ENCODE data around the gene WNT11. TPM values are rescaled to one million over a fixed set of nuclear protein-coding genes. Genes with fewer than 3 reads are reported as not detected.

WNT11 gene
- total RNA-seq, 1 experiment from 2014 or later = not detected

- no peaks in the 10 kb centered on the region for H3K9me3 Mint-ChIP-seq (ENCODE audit: unreplicated experiment)
- peaks cover 17% of the 10 kb centered on the region for H3K4me1 Mint-ChIP-seq (ENCODE audit: insufficient read depth, unreplicated experiment)
Measured at GRCh38 chr11:76251226-76251575, 44.9 kb upstream of the WNT11 start.

GRCh38 chr11:76250520-76251225 lies 44.4 kb upstream of the WNT11 start:
- CTCF ChIA-PET = interaction anchor here (1.1 to 1.7 kb wide), 2 partner anchors 19 to 42 kb away, joined by 3 to 6 read pairs; no protein-coding TSS in a partner anchor
- Mint-ChIP-seq H3K9me3 (ENCODE audit: unreplicated experiment) (no peaks in the 10 kb centered on the region), H3K27me3 (ENCODE audit: insufficient read depth, unreplicated experiment) (no peaks in the 10 kb centered on the region), H3K36me3 (ENCODE audit: insufficient read depth, unreplicated experiment) (no peaks in the 10 kb centered on the region), H3K27ac (ENCODE audit: low read depth, unreplicated experiment) (peak overlapping the region; percentile 44), H3K4me3 (ENCODE audit: unreplicated experiment) (no peak overlapping the region), H3K4me1 (ENCODE audit: insufficient read depth, unreplicated experiment) (peaks cover 17% of the 10 kb centered on the region)
- POLR2A ChIA-PET = interaction anchor here (0.6 to 2.3 kb wide), 3 partner anchors 15 to 387 kb away, joined by 3 to 6 read pairs (median 5); no protein-coding TSS in a partner anchor
- intact Hi-C loops (cut with micrococcal nuclease) = no loop called here
- no TSS peak for BruUV-seq (replicated peaks)
- no peak for DNase-seq (ENCODE audit: unreplicated experiment)
- no peak for TF ChIP-seq CTCF (IDR thresholded peaks at IDR 0.05; ENCODE audit: unreplicated experiment)

More at GRCh38 chr11:76251226-76251575, 44.9 kb upstream of the WNT11 start:
- intact Hi-C loops (cut with micrococcal nuclease) = no loop called here
- CTCF ChIA-PET = interaction anchor here (0.7 to 1.7 kb wide), 2 partner anchors 43 to 1637 kb away, joined by 4 to 6 read pairs; no protein-coding TSS in a partner anchor
- Mint-ChIP-seq H3K36me3 (ENCODE audit: insufficient read depth, unreplicated experiment) (no peaks in the 10 kb centered on the region), H3K4me3 (ENCODE audit: unreplicated experiment) (no peak overlapping the region), H3K27me3 (ENCODE audit: insufficient read depth, unreplicated experiment) (no peaks in the 10 kb centered on the region), H3K27ac (ENCODE audit: low read depth, unreplicated experiment) (peak overlapping the region; percentile 44)
- BruUV-seq (replicated peaks) = no TSS peak
- no peak for TF ChIP-seq CTCF (IDR thresholded peaks at IDR 0.05; ENCODE audit: unreplicated experiment)
- peak; percentile 30 for DNase-seq (ENCODE audit: unreplicated experiment)
- POLR2A ChIA-PET = interaction anchor here (0.5 to 2.3 kb wide), 5 partner anchors 14 to 386 kb away, joined by 3 to 6 read pairs (median 3); no protein-coding TSS in a partner anchor

- Mint-ChIP-seq H3K4me1 (ENCODE audit: insufficient read depth, unreplicated experiment) (peaks cover 17% of the 10 kb centered on the region), H3K27me3 (ENCODE audit: insufficient read depth, unreplicated experiment) (no peaks in the 10 kb centered on the region), H3K4me3 (ENCODE audit: unreplicated experiment) (no peak overlapping the region), H3K36me3 (ENCODE audit: insufficient read depth, unreplicated experiment) (no peaks in the 10 kb centered on the region), H3K9me3 (ENCODE audit: unreplicated experiment) (no peaks in the 10 kb centered on the region), H3K27ac (ENCODE audit: low read depth, unreplicated experiment) (no peak overlapping the region)
- ChIA-PET CTCF (interaction anchor here (1.1 kb wide), 1 partner anchor 21 kb away, joined by 3 read pairs; no protein-coding TSS in a partner anchor), POLR2A (interaction anchor here (2.0 kb wide), 1 partner anchor 13 kb away, joined by 7 read pairs; no protein-coding TSS in a partner anchor)
- no peak for DNase-seq (ENCODE audit: unreplicated experiment)
- no TSS peak for BruUV-seq (replicated peaks)
- intact Hi-C loops (cut with micrococcal nuclease) = no loop called here
- no peak for TF ChIP-seq CTCF (IDR thresholded peaks at IDR 0.05; ENCODE audit: unreplicated experiment)
Measured at GRCh38 chr11:76249195-76249741, 43.0 kb upstream of the WNT11 start.

- no TSS peak for BruUV-seq (replicated peaks)
- POLR2A ChIA-PET = interaction anchor here (0.7 to 2.0 kb wide), 2 partner anchors 10 to 12 kb away, joined by 3 to 7 read pairs; no protein-coding TSS in a partner anchor
- H3K36me3 Mint-ChIP-seq (ENCODE audit: insufficient read depth, unreplicated experiment) = no peaks in the 10 kb centered on the region
- no peak overlapping the region for H3K4me3 Mint-ChIP-seq (ENCODE audit: unreplicated experiment)
- H3K27ac Mint-ChIP-seq (ENCODE audit: low read depth, unreplicated experiment) = no peak overlapping the region
- CTCF ChIA-PET = interaction anchor here (1.1 to 1.2 kb wide), 2 partner anchors 10 to 41 kb away, joined by 5 to 8 read pairs; no protein-coding TSS in a partner anchor
- H3K4me1 Mint-ChIP-seq (ENCODE audit: insufficient read depth, unreplicated experiment) = peaks cover 17% of the 10 kb centered on the region
- DNase-seq (ENCODE audit: unreplicated experiment) = peak; percentile 36
- peaks cover 5% of the 10 kb centered on the region for H3K27me3 Mint-ChIP-seq (ENCODE audit: insufficient read depth, unreplicated experiment)
- TF ChIP-seq CTCF (IDR thresholded peaks at IDR 0.05; ENCODE audit: unreplicated experiment) = no peak
- intact Hi-C loops (cut with micrococcal nuclease) = no loop called here
- H3K9me3 Mint-ChIP-seq (ENCODE audit: unreplicated experiment) = no peaks in the 10 kb centered on the region
Measured at GRCh38 chr11:76248210-76248609, 41.9 kb upstream of the WNT11 start.
